Cerebellar nuclear complex (tissue), 1 donor: ENCODE results near the gene STRIP1.

Experiments used
- DNase-seq, 2 experiments: peaks; one replicate each; lab custom pipeline; 2025; lab: John Stamatoyannopoulos, UW

Gene STRIP1

DNA sequence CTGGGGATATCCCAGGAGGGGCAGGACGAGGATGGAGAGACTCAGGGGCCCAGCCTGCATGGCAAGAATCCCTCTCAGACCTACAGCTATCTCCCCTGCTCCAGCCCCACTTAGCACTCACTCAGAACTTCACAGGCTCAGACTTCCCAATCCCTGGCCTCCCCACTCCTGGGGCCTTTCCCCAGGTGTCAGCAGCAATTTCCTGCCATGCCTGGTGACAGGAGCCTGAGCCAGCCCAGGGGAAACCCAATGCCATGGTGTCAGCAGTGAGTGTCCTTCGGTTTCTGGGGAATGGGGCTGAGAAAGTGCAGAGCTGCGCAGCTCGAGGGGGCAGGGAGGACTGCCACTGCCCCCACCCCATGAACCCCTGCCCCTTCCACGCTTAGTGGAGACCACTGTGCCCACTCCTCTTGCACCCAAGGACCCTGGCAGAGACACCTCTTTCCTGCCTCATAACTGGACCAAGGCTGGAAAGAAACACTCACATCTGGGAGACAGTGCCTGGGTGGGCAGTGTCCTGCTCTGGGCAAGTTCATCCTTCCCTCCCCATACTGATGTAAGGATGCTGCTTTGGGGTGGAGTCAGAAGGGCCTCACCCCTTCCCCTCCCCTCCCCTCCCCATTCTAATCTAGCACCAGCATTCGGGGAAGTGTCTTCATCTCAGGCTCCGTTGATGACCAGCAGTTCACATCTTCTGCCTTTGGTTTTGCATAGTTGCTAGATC, 60.7 kb downstream of the STRIP1 start:
- no peak for DNase-seq

DNA sequence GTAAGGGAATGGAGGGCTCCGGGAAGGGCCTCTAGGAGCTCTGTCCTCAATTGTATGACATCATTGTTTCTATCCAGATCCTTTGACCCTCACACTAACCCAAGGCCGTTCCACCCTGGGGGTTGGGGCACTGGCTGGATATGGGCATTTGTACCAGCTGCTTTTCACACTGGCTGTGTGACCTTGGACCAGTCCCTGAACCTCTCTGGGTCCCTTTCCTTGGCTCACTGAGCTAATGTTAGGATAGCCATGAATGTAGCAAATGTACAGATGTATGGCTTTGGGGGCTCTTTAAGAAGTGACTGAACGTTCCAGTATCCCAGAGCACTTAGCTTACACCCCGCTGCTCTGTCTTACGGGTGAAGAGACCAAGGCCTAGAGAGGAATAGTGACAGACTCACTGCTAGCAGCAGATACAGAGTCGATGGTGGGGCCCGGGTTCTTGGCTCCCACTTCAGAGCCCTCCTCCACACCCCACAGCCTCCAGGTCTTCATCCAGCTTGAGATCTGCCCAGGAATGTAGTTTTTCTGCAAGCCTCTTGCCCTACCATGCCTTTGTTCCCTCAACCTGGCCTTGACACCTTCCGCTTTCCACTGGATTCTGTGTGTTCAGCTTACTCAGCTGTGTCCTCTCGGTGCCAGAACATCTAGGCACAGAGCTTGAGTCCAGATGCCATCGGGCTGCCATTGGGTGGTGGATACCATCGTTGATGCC, 63.2 kb downstream of the STRIP1 start:
- no peak for DNase-seq

DNA sequence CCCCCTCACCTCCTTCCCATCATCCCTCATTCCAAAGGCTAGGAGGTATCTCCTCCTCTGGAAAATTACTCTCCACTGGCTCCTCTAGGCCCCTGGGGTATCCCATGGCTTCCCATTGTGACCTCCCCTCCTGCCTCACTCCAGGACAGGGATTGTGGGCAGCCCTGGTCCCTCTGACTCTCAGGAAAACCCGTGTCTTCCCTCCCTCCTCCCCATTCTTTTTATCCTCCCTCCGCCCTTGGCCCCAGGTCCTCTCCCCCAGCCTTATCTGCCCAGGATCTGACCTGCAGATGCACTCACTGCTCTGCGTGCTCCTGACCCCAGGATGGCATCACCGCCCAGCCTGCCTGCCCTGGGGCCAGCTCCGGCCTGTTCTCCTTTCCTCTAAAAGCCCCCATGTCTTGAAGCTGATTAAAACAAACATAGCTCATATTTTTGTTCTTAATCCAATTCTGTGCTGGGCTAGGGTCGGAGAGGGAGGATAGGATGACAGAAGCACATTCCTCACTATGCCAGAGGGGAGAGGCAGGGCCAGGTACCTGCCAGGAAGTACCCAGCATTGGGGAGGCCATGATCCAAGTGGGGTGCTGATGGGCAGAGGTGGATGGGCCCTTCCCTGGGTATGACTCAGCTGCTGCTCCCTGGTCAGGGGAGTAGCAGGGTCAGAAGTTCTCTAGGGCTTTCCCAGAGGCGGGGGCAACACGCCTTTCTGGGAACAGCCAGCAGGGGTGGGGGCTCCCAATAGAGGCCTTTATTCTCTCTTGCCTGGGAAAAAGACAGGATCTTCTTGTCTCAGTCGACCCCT, 64.0 kb downstream of the STRIP1 start:
- no peak for DNase-seq

DNA sequence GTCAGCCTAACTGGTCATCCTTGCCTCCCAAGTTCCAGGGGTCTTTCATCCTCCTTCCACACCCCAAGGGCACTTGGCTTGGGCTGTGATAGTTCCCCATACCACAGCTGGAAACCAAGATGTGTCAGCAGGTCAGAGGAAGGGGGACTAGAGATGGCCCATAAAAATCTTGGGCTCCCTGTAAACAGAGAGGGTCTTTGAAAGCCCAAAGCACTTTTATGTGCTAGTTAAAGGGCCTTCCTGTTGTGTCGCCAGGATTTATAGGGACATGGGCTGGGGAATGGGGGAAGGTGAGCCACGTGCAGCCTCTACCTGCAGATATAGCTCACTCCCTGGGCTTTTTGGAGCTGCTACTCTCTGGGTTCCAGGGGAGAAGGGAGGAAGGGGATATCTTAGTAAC, 65.9 kb downstream of the STRIP1 start:
- no peak for DNase-seq

- DNase-seq: no peak
These were observed 67.7 kb downstream of the STRIP1 start for GRCh38 chr1:110102081-110102480.
